Hindlimb muscle (tissue), 1 donor: ENCODE data around the gene NRM. TPM values are rescaled to one million over a fixed set of nuclear protein-coding genes. Genes with fewer than 3 reads are reported as not detected.
"Not testable (repeated sequence)": the region's sequence is repeated elsewhere in the genome, so short reads cannot be mapped to it uniquely, and the experiment has no call there.

Source experiments
- DNase-seq: peaks from one replicate; pipeline ENCODE4 v3.0.0-alpha.2; 2013
- polyA plus RNA-seq: library from polyadenylated mRNA; unstranded; fragments of 120-200 nt; gene quantifications from one replicate; pipeline ENCODE4 v1.2.1, GENCODE V29; 2013; ENCODE audit not compliant: insufficient read length

The NRM gene
- polyA plus RNA-seq, 1 donor, result 41.9 TPM

DNA sequence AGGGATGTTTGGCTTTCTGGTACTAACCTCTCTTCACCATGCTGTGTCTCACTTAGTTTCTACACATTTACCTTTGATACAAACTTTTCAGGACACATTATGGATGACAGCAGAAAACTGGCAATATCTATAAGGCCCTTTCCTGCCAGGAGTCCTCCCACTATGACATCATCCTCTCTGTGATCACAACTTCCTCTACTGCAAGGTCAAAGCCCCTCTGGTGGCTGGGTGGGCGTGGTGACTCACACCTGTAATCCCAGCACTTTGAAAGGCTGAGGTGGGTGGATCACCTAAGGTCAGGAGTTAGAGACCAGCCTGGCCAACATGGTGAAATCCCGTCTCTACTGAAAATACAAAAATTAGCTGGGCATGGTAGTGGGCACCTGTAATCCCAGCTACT, 24.5 kb downstream of the NRM start:
- not testable (repeated sequence) for DNase-seq

- DNase-seq, result no peak
These were observed 25.6 kb downstream of the NRM start for GRCh38 chr6:30664994-30665767.

DNA sequence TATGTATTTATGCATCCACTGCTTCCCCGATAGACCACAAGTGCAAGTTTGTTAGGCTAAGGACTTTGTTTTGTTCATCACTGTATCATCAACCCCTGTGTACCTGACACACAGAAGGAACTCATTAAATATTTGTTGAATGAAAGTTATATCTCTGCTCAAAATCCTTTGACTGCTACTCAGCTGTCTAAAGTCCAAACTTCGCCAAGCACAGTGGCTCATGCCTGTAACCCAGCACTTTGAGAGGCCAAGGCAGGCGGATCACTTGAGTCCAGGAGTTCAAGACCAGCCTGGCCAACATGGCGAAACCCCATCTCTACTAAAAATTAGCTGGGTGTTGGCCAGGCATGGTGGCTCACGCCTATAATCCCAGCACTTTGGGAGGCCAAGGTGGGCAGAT, 32.9 kb downstream of the NRM start:
- not testable (repeated sequence) for DNase-seq

GRCh38 chr6:30657454-30657853, 33.3 kb downstream of the NRM start:
- no peak for DNase-seq

DNA sequence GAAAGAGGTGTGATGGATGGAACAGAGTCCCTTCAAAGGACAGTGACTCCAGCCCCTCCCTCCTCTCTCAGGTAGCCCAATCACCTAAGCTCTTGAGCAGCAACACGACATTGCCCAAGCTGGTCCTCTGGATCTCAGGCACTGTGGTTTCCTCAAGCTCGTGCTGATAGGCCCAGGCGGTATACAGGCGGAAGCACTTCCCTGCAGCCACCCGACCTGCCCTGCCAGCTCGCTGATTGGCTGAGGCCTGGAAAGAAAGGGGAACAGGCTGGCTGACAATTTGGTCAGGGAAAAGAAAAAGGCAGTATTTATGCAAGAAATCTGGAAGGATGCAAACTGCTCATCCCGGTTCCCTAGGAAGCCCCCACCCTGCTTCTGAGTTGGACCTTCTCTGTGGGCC, 34.3 kb downstream of the NRM start:
- DNase-seq, result no peak

GRCh38 chr6:30655743-30656094, 35.1 kb downstream of the NRM start:
- DNase-seq, result no peak

GRCh38 chr6:30654798-30655742, 35.7 kb downstream of the NRM start:
- DNase-seq, result no peak

DNA sequence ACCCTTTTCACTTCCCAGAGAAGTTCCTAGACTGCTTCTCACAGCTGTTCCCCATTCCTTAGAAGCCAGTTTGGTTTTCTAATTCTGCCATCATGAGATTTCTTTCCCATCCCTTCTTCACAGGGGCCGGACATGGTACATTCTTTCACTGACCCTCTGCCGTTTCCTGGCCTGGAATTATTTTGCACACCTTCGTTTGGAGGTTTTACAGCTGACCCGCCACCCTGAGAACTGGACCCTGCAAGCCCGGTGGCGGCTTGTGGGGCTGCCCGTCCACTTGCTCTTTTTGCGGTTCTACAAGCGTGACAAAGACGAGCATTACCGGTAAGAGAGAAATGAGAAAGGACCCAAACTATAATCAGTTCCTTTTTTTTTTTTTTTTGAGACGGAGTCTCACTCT, 39.6 kb downstream of the NRM start:
- DNase-seq, result no peak

DNA sequence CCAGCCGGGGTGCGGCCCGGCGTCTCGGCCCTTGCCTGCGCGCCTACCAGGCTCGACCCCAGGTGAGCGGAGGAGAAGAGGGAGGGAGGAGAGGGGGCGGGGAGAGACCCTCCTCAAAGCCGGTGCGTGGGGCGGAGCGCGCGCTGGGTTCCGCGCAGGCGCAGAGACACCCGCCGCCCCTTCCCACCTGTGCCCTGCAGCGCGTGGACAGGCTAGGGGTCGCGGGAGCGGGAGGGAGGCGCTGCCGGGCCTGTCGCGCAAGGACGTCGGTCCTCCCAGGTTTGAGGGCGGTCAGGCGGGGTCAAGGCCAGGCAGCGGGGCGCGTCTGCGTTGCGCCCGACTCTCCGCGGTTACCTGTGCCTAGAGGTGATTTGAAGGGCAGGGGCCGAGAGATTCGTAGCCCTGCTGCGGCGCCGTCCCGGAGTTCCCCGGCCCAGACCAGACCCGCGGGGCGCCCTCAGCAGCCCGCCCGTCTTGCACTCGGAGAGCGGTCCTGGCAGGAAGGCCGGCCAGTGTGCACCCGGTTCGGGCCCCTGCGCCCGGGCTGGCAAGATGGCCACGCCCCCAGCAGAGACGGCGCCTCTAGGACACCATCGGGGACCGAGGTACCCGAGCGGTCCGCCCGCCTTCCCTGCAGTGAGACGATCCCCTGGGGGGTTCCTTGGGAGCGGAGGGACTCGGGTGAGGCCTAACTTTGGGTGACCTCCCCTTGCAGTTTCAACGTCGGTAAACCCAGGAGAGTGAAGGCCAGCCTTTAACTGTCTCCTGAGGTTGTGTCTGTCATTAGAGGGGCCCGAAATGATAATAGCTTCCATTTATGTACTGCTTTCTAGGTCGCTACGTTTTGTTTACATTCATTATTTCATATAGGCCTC, 43.3 kb downstream of the NRM start:
- DNase-seq, result peak; percentile 64

GRCh38 chr6:30646450-30647241, 44.1 kb downstream of the NRM start, which contains the start of gene C6orf136:
Gene C6orf136 (plus strand): TSS chr6:30647133. CDS start chr6:30647232, 99 bp downstream.
- peak; percentile 92 for DNase-seq

- DNase-seq, result no peak
These were observed 44.8 kb downstream of the NRM start for GRCh38 chr6:30645989-30646388.

DNA sequence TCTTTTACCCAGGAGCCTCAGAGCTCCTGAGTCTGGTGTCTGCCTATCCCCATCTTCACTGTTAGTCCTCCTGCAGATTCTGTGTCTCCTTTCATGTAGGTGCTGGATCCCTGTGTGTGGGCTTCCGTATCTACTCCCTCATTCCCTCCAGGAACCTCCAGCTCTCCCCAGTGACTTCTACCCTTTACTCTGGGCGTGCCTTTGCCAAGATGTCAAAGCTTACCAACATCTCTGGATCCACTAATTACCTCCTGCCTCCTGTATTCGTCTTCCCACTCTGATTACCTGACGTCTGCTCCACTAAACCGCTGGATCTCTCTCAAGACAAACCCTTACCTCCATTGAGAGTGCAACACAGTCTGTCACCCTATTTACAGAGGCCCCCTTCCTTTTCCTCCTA, 46.0 kb downstream of the NRM start:
- DNase-seq, result no peak

- no peak for DNase-seq
These were observed 47.1 kb downstream of the NRM start for GRCh38 chr6:30643656-30644055.

GRCh38 chr6:30641048-30641447, 49.7 kb downstream of the NRM start:
- DNase-seq, result no peak

- DNase-seq, result no peak
These were observed 50.3 kb downstream of the NRM start for GRCh38 chr6:30640481-30640880.

Other genes with a start within 250 kb of the NRM start
- gene HLA-E, start 201.5 kb downstream of the NRM start, polyA plus RNA-seq, result 86.9 TPM
- 57.1 TPM for gene GNL1, start 134.5 kb downstream of the NRM start, polyA plus RNA-seq
- gene PRR3, start 133.7 kb downstream of the NRM start, polyA plus RNA-seq, result 22.3 TPM
- 54.8 TPM for gene ABCF1, start 119.5 kb downstream of the NRM start, polyA plus RNA-seq
- 37.0 TPM for gene PPP1R10, start 73.7 kb downstream of the NRM start, polyA plus RNA-seq
- gene MRPS18B, start 73.1 kb downstream of the NRM start, polyA plus RNA-seq, result 59.6 TPM
- 21.3 TPM for gene ATAT1, start 64.1 kb downstream of the NRM start, polyA plus RNA-seq
- gene C6orf136, start 43.9 kb downstream of the NRM start, polyA plus RNA-seq, result 15.5 TPM
- gene DHX16, start 18.0 kb downstream of the NRM start, polyA plus RNA-seq, result 27.7 TPM
- gene PPP1R18, start 4.3 kb downstream of the NRM start, polyA plus RNA-seq, result 41.8 TPM
- 27.0 TPM for gene MDC1, start 26.3 kb upstream of the NRM start, polyA plus RNA-seq
- gene TUBB, start 29.4 kb upstream of the NRM start, polyA plus RNA-seq, result 777 TPM
- 120 TPM for gene FLOT1, start 51.7 kb upstream of the NRM start, polyA plus RNA-seq
- 13.0 TPM for gene IER3, start 53.6 kb upstream of the NRM start, polyA plus RNA-seq
- gene DDR1, start 193.5 kb upstream of the NRM start, polyA plus RNA-seq, result 86.4 TPM
- 19.9 TPM for gene GTF2H4, start 217.2 kb upstream of the NRM start, polyA plus RNA-seq
- 37.2 TPM for gene VARS2, start 223.3 kb upstream of the NRM start, polyA plus RNA-seq
- not detected for gene SFTA2, start 241.2 kb upstream of the NRM start, polyA plus RNA-seq
- gene MUCL3, start 250.0 kb upstream of the NRM start, polyA plus RNA-seq, result not detected